Stimulated activated CD4-positive, alpha-beta T cell treated with anti-CD3 and anti-CD28 coated beads, Interleukin-1b, Interleukin-23, amount 100 ng/mL, for 48 hours (primary cell): ENCODE measurements around the gene CSF2.

ENCODE experiments used
- DNase-seq: peaks from one replicate; pipeline ENCODE4 v3.0.0-alpha.2; 2020

The CSF2 gene

DNA sequence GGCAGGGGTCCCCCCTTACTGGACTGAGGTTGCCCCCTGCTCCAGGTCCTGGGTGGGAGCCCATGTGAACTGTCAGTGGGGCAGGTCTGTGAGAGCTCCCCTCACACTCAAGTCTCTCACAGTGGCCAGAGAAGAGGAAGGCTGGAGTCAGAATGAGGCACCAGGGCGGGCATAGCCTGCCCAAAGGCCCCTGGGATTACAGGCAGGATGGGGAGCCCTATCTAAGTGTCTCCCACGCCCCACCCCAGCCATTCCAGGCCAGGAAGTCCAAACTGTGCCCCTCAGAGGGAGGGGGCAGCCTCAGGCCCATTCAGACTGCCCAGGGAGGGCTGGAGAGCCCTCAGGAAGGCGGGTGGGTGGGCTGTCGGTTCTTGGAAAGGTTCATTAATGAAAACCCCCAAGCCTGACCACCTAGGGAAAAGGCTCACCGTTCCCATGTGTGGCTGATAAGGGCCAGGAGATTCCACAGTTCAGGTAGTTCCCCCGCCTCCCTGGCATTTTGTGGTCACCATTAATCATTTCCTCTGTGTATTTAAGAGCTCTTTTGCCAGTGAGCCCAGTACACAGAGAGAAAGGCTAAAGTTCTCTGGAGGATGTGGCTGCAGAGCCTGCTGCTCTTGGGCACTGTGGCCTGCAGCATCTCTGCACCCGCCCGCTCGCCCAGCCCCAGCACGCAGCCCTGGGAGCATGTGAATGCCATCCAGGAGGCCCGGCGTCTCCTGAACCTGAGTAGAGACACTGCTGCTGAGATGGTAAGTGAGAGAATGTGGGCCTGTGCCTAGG, at the start of gene CSF2:
CSF2 (plus strand) TSS at position 559 of the 783 bp plus-strand sequence; CDS start at position 594, 35 bp downstream.
- DNase-seq = no peak

DNA sequence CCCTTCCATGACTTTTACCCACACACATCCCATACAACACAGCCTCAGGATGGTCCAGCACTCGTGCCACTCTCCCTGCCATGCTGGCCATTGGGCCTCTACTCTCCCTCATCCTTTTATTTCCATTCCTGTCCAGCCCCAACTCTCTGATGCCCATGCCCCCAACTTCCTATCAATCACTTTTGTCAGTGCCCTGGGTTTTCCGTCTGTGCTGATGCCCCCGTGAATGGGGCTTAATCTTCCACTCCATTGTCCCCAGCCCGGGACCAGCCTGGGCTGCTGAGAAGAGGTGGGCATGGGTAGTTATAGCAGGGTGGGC, 49.5 kb upstream of the CSF2 start:
- DNase-seq = no peak

DNA sequence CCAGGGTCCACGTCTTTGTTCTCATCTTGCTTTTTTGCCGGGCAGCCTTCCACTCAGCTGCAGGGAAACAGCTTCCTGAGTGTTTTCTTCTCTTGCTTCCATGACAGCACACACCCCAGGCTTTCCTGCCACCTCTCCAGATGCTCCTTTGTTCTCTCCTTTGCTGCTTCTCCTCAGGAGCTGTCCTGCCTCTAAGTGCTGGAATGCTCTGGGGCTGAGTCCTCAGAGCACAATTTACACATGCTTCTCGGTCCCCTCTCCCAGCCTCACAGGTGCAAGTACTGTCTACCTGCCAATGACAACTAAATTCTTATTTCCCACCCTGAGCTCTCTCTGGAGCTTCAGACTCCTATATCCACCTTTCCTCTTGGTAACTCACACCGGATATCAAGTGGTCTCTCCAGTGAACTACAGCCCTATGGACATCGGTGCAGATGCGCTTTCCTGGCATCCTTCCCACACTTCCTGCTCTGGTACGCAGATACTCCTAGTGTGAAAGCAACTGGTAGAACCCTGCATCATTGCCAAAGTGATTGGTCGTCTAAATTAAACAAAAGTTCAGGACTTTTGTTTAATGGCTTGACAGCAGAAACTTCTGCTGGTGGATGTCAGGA, 48.7 kb upstream of the CSF2 start:
- no peak for DNase-seq

DNA sequence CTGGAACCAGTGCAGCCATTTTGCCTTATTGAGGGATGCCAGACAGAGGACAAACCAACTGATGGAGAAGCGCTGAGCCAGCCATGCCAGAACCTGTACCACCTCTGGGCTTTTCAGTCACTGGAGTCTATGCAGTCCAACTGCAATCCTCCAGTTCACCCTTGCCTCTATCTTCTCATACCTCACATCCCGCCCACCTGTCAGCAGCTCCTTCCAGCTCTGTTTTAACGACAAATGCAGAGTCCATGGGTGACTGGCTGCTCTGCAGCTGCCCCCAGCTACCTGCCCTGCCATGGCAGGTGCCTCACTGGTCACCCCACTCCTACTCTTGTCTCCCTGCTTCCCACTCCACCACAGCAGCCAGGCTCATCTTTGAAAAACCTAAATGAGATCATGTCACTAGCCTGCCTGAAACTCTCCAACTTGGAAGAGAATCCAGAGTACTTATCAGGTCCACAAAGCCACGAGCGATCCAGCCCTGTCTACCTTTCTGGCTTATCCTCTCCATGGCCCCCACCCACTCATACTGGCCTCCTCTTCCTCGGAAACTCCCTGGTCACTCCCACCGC, 48.1 kb upstream of the CSF2 start:
- DNase-seq = no peak

DNA sequence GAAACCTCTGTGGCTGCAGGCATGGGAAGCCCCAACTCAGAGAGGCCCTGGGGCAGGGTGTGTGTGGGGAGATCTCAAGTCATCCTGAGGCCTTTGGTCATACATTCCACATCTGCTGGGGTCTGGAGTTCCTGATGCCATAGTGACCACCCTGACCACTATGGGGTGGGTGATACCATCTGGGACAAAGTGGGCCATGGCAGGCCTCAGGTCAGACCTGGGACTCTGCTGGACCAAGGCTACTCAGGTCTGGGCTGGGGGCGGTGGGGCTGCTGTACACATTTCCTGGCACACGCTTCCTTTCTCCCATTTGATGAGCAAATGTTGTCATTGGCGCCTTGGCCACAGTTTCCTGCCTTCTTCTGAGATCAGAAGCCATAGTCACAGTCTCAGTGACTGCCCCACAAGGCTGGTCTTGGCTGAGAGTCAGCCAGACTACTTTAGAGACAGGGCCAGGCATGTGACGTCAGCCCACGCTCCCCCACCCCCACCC, 47.0 kb upstream of the CSF2 start:
- peak; percentile 53 for DNase-seq

DNA sequence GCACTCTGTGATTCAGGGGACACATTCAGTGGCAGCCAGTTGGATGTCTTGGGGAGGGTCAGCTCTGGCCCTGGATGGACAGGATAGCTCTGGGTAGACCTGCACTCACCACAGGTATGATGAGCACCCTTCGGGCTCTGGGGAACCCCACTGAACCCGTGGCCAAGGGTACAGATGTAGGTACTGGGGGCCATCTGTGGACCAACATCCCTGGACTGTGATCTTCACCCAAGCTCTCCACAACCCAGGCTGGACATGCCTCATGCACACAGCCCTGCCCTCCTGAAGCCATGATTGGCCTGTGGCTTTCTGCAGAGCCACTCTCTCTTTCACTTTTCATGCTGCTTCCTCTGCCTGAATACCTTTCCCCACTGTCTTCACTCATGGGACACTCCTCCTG, 46.6 kb upstream of the CSF2 start:
- DNase-seq = no peak

DNA sequence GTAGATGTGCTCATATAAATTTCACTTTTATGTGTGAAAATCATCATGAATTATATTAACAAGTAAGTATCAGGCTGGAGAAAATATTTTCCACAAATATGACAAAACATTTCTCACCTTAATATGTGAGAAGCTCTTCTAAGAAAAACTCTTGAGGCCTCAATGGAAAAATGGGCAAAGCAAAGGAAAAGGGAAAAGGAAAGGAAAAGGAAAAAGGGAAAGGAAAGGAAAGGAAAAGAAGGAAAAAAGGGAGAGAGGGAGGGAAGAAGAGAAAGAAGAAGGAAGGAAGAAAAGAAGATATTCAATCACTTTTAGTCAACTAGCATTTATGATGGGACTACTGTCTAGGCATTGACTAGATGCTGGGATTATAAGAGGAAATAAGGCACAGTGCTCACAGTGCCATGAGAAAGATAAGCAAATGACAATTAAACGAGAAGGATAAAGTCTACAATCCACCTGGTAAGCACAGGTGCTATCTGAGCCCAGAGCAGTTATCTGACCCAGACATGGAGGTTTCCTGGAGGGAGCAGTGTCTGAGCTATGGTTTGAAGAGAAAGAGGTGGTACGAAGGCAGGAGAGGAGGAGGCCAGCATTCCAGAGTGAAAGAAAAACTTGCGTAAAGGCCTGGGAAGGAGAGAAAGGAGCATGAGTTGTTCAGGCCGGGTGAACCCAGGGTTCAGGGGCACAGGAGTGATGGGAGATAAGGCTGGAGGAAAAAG, 43.8 kb upstream of the CSF2 start:
- DNase-seq = no peak

DNA sequence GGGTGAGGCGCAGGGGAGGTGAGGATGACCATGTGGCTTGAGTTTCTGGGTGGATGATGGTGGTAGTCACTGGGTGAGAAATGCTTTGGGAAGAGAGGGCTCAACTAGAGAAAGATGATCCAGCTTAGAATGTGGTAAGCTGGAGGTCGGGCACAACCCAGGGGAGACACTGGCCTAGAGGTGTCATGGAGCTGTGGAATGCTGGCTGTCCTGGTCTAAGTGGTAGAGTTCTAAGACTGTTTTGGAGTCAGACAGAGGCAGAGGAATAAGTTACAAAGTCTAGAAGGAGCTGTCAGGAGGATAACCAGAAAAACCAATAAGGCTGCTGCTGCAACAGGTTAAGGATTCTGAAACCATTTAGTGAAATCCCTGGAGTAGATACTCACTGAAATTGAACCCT, 43.0 kb upstream of the CSF2 start:
- DNase-seq = no peak

DNA sequence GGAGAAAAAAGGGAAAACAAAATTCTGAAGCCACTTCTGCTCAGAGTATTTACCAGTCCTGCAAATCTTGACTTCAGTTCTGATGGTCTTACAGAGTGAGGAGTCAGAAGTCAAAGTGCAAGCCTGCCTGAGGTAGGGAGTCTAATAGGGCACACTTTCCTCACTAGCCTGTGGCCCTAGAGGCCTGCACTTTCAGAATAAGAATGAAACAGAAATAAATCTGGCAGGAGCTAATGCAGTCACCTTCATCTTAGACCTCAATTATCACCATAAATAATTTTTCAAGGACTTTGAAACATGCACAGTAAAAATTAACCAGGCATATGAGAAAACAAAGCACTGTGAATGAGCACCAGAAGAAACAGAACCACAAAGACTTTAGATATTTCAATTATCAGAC, 41.4 kb upstream of the CSF2 start:
- DNase-seq = no peak

DNA sequence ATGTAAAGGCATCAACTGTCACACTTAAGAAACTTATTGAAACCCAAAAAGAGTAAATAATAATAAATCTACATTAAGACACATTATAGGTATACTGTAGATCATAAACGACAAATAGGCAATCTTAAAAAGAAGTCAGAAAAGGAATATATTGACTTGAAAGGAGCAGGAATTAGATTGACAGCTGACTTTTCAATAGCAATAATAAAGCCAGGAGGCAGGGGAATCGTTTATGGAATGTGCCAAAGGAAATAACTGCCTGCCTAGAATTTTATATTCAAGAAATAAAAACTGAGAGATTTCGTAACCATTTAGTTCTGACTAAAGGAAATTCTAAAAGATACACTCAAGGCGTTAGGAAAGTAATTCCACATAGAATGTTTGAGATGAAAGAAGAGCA, 40.5 kb upstream of the CSF2 start:
- DNase-seq = no peak

DNA sequence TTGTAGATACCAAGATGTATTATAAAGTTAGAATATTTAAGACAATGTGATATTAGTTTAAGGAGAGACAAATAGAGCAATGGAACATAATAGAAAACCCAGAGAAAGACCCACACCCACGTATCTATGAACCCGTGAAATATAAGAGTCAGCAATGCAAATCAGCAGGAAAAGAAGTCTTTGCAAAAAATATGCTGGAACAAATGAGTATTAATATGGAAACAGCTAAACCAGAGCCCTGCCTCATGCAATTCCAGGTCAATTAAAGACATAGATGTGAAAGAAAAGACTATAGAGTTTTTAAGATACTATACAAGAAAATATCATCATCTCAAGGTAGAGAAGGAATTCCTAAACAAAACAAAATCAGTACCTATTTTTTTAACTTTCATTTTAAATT, 36.2 kb upstream of the CSF2 start:
- DNase-seq = no peak

DNA sequence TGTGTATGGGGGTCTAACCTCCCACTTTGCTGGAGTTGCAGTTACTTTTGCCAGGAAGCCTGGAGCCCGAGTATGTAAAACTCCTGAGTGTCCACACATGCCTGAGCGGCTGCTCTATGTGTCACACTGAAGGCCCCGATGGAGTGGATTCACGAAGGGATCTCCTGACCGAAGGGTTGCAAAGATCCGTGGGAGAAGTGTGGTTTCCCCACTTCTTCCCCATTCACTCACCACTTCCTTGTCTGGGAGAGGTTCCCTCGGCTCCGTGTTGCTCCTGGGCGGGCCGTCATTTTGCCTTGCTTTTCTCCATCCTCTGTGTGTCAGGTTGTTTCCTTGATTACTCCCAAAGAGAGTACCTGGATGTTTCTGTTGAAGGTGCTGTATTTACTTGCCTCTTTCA, 29.4 kb upstream of the CSF2 start:
- no peak for DNase-seq

DNA sequence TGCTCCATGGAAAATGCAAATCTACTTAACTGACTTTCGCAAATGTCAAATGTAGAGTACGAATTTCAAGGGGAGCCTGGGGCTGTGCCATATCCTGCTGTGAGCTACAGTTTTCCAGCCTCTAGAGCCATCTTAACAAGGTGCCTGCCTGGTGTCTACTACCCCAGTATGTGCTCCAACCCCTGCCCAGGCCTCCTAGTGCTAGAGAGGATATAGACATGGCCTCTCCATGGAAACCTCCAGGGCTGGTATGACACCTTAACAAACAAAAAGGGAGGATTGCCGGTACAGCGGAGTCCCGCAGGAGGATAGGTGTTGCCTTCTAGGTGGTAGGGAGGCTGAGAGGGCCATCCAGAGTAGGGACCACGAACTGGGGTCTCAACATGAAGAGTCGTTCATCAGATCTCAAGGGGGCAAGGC, 26.7 kb upstream of the CSF2 start:
- DNase-seq = no peak

DNA sequence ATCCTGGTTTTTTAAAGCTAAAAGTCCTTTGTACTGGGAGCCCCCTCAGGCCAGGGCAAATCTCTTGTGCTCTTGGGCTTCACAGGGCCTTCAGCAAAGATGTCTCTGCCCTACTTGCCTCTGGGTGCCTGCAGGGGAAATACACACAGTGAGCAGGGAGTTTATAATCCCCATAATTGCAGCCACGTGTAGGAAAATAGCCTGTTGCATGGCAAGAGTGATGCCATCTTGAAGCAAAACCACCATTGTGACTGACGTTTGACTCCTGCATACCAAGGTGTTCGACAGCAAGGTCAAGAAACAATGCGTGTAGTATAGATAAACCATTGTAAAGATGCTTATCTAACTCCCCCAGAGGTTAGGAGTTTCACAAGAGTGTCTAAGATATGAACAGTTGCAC, 24.5 kb upstream of the CSF2 start:
- DNase-seq = no peak

DNA sequence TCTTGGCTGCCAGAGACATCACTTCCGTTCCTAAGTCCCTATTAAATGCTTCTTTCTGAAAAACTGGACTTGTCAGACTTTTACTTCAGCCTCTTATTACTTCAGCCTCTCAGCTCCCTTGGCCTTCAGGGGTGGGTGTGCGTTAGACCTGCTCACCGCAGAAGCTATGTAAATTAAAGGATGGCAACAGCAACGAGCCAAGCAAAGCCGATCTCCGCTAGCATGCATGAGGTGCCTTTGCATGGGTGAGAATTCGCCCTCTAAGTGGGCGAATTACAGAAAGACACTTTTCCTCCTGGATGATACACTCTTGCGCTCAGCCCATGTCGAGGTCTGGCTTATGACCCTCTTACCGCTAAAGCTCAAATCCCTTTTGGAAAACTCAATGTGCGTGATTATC, 24.0 kb upstream of the CSF2 start:
- no peak for DNase-seq

DNA sequence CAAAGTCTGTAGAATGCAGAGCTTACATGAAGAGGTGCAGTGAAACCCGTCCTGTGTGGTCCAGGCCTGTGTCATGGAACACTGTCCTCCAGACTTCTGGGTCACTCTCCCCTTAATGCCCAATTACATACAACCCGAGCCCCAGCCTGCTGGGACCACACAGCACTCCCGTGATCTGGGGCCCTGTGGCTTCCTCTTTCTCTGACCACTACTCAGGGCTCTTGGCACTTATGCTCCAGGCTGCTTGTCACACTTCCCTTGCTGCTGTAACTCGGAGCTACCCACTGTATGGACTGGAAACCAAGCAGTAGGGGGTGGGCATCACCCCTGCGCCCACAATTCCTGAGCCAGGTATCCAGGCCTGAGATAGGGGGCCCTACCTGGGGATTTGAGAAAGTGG, 23.5 kb upstream of the CSF2 start:
- DNase-seq = no peak

DNA sequence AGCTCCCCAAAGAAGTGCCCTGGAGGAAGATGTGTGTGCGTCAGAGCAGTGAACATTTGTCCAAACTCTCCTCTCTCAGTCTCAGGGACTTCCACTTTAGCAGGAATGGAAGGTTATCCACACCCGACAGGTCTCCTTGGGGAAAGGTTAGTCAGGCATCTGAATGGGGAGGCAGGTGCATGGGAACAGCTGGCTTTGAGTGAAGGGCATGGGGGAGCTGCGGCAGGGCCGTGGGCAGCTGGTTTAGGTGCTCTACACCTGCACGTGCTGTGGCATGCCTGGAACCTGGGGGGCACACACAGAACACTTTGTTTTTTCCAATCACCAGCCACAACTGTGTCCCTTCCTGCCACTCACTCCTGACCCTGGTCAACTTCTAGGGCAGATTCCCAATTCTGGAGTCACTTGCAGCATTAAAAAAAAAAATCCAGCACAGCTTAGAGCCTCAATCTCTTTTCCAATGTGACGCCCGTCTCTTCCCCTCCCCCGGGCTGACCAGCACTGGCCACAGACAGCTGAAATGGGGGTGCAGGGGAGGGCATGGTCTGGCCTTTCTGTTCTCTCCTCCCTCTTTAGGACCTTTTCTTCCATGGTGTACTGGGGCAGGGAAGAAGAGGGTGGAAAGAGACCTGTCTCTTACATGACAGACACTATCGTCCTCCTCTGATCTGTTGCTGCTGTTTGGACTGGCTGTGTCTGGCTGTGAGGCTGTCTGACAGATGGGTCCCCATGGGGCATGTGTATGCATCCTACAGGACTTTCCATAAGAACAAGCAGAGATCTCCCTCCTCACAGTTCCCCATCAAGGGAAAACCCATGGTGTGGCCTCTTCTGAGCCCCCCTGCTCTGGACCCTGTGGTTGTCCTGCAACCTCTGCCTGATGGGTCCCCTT, 22.7 kb upstream of the CSF2 start:
- no peak for DNase-seq

DNA sequence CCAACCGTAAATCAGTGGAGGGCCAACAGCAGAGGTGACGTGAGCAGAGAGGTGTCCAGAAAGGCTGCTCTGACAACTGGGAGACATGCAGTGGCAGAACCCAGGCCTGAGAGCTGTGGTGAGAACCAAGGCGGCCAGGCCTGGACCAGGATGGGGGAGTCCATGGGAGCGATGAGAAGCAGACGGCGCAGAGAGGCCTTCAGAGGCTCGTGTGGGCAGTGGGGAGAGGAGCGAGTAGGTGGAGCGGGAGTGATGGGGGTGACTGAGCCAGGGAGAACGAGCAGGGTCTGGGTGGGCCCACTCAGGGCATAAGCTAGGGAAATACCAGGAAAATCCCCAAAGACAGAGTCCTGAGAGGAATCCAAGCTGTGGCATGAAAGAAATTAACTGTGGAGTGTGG, 21.1 kb upstream of the CSF2 start:
- no peak for DNase-seq

DNA sequence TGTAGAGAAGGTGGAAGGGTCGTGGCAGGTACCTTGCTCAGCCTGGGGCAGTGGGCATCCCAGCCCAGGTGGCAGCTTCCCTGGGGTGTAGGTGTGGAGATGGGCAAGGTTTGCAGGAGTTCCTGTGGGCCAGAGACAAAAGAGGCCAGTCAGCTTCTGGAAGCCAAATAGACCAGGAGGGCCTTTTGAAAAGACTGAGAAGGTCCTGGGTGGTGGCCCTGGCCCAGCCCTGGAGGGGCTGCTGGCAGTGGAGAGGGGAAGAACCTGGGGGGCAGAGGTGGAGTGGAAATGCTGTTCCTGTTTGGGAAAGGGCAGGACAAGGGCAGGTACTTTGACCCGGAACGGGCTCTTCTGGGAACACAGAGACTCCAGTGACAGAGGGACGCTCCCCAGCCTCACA, 20.1 kb upstream of the CSF2 start:
- no peak for DNase-seq

DNA sequence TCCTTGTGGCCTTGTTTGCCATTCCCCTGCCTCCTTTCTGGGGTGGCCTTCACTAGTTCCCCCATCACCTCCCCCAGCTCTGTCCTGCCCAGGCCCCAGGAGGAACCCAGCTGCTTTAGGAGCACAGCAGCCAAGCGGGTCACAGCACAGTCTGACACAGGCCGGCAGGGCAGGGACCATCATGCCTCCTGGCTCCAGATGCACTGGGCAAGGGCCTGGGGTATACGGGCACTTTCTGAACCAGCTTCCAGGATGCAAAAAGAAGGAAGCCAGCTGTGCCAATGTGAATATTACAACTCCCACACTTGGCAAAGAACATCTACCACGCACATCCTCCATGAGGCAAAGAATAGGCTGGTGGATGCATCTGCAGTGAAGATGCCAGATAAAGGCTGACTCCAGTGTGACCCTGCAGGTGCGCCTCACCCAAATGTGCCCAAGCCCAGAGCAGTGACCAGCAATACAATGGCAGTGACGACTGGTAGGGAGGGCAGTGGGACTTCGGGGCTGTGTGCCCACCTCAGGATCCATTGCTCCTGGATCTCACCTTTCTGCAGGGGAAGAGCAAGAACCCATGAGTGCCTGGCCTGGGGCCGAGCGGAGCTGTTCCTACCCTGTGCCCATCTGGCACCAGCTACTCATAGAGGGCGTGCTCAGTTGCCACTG, 19.4 kb upstream of the CSF2 start:
- DNase-seq = no peak

DNA sequence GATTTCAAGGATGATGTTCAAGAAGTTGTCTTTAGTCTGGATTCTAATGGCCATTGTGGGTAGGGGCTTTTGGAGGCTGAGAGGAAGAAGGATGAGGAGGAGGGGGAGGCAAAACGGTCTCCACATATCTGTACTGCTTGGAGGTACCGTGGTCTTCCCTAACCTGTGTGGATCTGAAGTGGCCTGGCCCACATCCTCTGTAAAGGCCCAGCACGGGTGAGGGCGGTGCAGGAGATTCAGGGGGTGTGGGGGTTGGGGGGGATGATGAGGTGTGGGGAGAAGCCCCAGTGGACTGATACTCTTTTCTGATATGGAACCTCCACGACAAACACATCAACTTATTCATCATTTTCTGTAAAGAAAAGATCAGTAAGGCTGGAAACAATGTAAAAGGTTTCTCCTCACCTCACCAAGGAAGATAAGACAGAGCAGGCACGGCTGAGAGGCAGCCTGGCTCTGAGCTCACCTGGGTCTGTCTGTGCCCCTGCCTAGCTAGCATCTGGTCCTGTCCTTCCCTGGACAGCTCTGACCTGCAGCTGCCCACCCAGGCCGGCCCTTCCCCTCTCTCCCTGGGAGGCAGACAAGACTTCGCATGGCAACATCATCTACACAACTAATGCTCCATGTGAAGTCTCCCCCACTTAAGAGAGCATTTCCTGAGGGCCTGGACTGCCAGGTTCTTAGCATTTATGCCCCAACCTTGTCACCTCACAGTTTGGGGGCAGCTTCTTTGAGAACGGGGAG, 18.7 kb upstream of the CSF2 start:
- no peak for DNase-seq

DNA sequence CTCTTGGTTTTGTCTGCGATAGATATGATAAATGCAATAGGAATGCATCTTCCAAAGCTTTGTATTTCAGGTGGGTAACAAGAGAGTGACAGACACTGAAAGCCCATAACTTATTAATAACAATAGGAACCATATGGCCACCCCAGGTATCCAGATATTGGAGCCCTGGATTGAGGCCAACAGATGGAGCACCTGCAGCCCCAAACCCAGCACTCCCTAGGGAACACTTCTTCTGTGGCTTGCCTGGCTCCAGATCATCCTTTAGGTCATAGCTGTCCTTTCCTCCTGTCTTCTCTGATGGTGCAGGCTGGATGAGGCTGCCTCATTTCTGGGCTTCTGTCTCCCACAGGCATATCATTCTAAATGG, 18.2 kb upstream of the CSF2 start:
- no peak for DNase-seq
